DOHH2 (cell line): ENCODE data around the gene RASGEF1C.

Experiments
- H3F3A ChIP-seq: fragments of 200-600 bp; sonication (generic), shearing (Covaris generic); 2 replicates; pipeline ENCODE4 v1.6.0; 2016; ENCODE audit warnings: antibody characterized with exemption, mild to moderate bottlenecking; ENCODE audit not compliant: control insufficient read depth, insufficient read depth
- H3K27ac ChIP-seq: fragments of 200-600 bp; sonication (generic); 2 replicates; pipeline ENCODE4 v1.5.1; 2014; ENCODE audit warnings: low read depth, mild to moderate bottlenecking, low read length, moderate library complexity
- H3K27me3 ChIP-seq: fragments of 200-600 bp; sonication (generic); 2 replicates; pipeline ENCODE4 v1.6.1; 2014; ENCODE audit warnings: mild to moderate bottlenecking, low read length, mixed read lengths; ENCODE audit not compliant: control insufficient read depth
- H3K36me3 ChIP-seq: fragments of 200-600 bp; sonication (generic); 2 replicates; pipeline ENCODE4 v1.6.1; 2014; ENCODE audit warnings: mild to moderate bottlenecking, low read length, moderate library complexity, mixed read lengths; ENCODE audit not compliant: control insufficient read depth
- H3K4me1 ChIP-seq: fragments of 200-600 bp; sonication (generic); 2 replicates; pipeline ENCODE4 v1.6.1; 2014; ENCODE audit warnings: mild to moderate bottlenecking, low read length, mixed read lengths; ENCODE audit not compliant: control insufficient read depth
- H3K4me2 ChIP-seq: fragments of 200-600 bp; sonication (generic); 2 replicates; pipeline ENCODE4 v1.6.0; 2014; ENCODE audit warnings: mild to moderate bottlenecking, low read length, moderate library complexity
- H3K4me3 ChIP-seq: fragments of 200-600 bp; sonication (generic); 2 replicates; pipeline ENCODE4 v1.5.1; 2014; ENCODE audit warnings: mild to moderate bottlenecking, low read length, mixed read lengths
- H3K79me2 ChIP-seq: fragments of 200-600 bp; sonication (generic); 2 replicates; pipeline ENCODE4 v1.6.1; 2014; ENCODE audit warnings: mild to moderate bottlenecking, low read length, mixed read lengths; ENCODE audit not compliant: control insufficient read depth
- H3K9me2 ChIP-seq: fragments of 200-600 bp; sonication (generic); replicated peaks from 2 replicates; pipeline ENCODE4 v1.6.1; 2014; ENCODE audit warnings: mild to moderate bottlenecking, low read length, mixed read lengths; ENCODE audit not compliant: control insufficient read depth
- H3K9me3 ChIP-seq: fragments of 200-600 bp; sonication (generic); 2 replicates; pipeline ENCODE4 v1.6.1; 2014; ENCODE audit warnings: antibody characterized with exemption, low read length, mixed read lengths; ENCODE audit not compliant: control insufficient read depth, insufficient read depth
- H4K20me1 ChIP-seq: fragments of 200-600 bp; sonication (generic); 2 replicates; pipeline ENCODE4 v1.6.0; 2014; ENCODE audit warnings: low read depth, mild to moderate bottlenecking, antibody characterized with exemption, low read length, moderate library complexity; ENCODE audit not compliant: control insufficient read depth, insufficient read depth
- CTCF ChIP-seq: fragments of 200-600 bp; sonication (generic); IDR thresholded peaks from one replicate; pipeline ENCODE4 v1.5.1; 2014; ENCODE audit warnings: antibody characterized with exemption, mild to moderate bottlenecking, low read depth, low read length; ENCODE audit not compliant: poor library complexity, severe bottlenecking
- EZH2phosphoT487 ChIP-seq: fragments of 200-600 bp; sonication (generic); IDR thresholded peaks from 2 replicates; pipeline ENCODE4 v1.6.1; 2017; ENCODE audit warnings: borderline replicate concordance, mild to moderate bottlenecking, antibody characterized with exemption, low read length, moderate library complexity, mixed read lengths

The RASGEF1C gene

GRCh38 chr5:180080486-180081280 lies 128.3 kb downstream of the RASGEF1C start:
- H3K4me2 ChIP-seq: no peak overlapping the region
- no peaks in the 10 kb centered on the region for H3K4me1 ChIP-seq
- no peaks in the 10 kb centered on the region for H3K9me3 ChIP-seq
- no peaks in the 10 kb centered on the region for H3K27me3 ChIP-seq
- no peak overlapping the region for H3K4me3 ChIP-seq
- no peaks in the 10 kb centered on the region for H3K36me3 ChIP-seq
- no peaks in the 10 kb centered on the region for H4K20me1 ChIP-seq
- no peaks in the 10 kb centered on the region for H3K9me2 ChIP-seq
- TF ChIP-seq CTCF: no peak
- TF ChIP-seq EZH2phosphoT487: no peak
- no peak overlapping the region for H3K27ac ChIP-seq
- no peaks in the 10 kb centered on the region for H3F3A ChIP-seq
- no peaks in the 10 kb centered on the region for H3K79me2 ChIP-seq

- Histone ChIP-seq H3K4me3 (no peak overlapping the region), H3K27ac (no peak overlapping the region), H3K9me2 (no peaks in the 10 kb centered on the region), H3K4me1 (no peaks in the 10 kb centered on the region), H3F3A (no peaks in the 10 kb centered on the region), H4K20me1 (no peaks in the 10 kb centered on the region), H3K79me2 (no peaks in the 10 kb centered on the region), H3K27me3 (no peaks in the 10 kb centered on the region), H3K36me3 (no peaks in the 10 kb centered on the region), H3K9me3 (no peaks in the 10 kb centered on the region), H3K4me2 (no peak overlapping the region)
- no peak for TF ChIP-seq CTCF
- TF ChIP-seq EZH2phosphoT487: no peak
Observed at GRCh38 chr5:180079702-180080466, 129.1 kb downstream of the RASGEF1C start.

- Histone ChIP-seq H3K4me3 (no peak overlapping the region), H3F3A (no peaks in the 10 kb centered on the region), H3K36me3 (no peaks in the 10 kb centered on the region), H4K20me1 (no peaks in the 10 kb centered on the region), H3K27me3 (no peaks in the 10 kb centered on the region), H3K9me2 (no peaks in the 10 kb centered on the region), H3K4me2 (no peak overlapping the region), H3K27ac (no peak overlapping the region), H3K4me1 (no peaks in the 10 kb centered on the region), H3K79me2 (no peaks in the 10 kb centered on the region), H3K9me3 (no peaks in the 10 kb centered on the region)
- TF ChIP-seq CTCF (no peak), EZH2phosphoT487 (no peak)
Observed at GRCh38 chr5:180078348-180078747, 130.7 kb downstream of the RASGEF1C start.
